Measurements from ENCODE around the gene KLHL7.

KLHL7 gene, protein sequence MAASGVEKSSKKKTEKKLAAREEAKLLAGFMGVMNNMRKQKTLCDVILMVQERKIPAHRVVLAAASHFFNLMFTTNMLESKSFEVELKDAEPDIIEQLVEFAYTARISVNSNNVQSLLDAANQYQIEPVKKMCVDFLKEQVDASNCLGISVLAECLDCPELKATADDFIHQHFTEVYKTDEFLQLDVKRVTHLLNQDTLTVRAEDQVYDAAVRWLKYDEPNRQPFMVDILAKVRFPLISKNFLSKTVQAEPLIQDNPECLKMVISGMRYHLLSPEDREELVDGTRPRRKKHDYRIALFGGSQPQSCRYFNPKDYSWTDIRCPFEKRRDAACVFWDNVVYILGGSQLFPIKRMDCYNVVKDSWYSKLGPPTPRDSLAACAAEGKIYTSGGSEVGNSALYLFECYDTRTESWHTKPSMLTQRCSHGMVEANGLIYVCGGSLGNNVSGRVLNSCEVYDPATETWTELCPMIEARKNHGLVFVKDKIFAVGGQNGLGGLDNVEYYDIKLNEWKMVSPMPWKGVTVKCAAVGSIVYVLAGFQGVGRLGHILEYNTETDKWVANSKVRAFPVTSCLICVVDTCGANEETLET

DNA sequence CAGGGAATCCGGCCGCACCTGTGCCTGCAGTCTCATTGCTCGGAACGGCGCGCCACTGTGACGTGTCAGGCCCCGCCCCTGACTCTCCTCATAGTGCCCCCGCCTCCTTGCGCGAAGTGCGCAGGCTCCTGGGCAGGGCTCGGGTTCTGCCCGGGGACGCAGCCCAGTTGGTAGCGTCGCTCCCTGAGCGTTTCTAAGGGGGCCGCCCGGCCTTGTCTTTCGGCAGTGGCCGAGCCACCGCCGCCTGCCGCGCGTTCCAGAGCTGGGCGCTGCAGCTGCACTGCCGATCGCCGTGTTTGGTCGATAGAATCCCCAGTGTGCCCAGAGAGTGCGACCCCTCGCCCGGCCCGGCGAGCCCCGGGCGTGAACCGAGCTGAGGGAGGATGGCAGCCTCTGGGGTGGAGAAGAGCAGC is at the start of gene KLHL7:
Gene KLHL7, plus strand, starts transcription at position 142 of the 413 bp plus-strand sequence. Its CDS starts 242 bp downstream, at position 384.
- peak; percentile 95 for ATAC-seq
- TF ChIP-seq ZNF565 (CRISPR knock-in tag; conservative IDR thresholded peaks at IDR 0.05; ENCODE audit: low read depth) (no peak), CSDC2 (CRISPR knock-in tag; IDR thresholded peaks at IDR 0.05) (no peak), TCF4 (CRISPR knock-in tag; IDR thresholded peaks at IDR 0.05; ENCODE audit: borderline replicate concordance) (peak; percentile 8; the same call in 1 of the 2 replicates), CSRNP3 (CRISPR knock-in tag; IDR thresholded peaks at IDR 0.05) (0 out of 2 replicates have a peak, but pooled peaks have one; percentile 44), ZNF8 (CRISPR knock-in tag; IDR thresholded peaks at IDR 0.05) (no peak), ISL1 (CRISPR knock-in tag; IDR thresholded peaks at IDR 0.05) (no peak), SNAI2 (CRISPR knock-in tag; IDR thresholded peaks at IDR 0.05) (peak; percentile 95), GLIS3 (CRISPR knock-in tag; IDR thresholded peaks at IDR 0.05) (no peak), TOX (CRISPR knock-in tag; IDR thresholded peaks at IDR 0.05; ENCODE audit: borderline replicate concordance) (no peak)
- TF ChIP-seq, protein P1, sequence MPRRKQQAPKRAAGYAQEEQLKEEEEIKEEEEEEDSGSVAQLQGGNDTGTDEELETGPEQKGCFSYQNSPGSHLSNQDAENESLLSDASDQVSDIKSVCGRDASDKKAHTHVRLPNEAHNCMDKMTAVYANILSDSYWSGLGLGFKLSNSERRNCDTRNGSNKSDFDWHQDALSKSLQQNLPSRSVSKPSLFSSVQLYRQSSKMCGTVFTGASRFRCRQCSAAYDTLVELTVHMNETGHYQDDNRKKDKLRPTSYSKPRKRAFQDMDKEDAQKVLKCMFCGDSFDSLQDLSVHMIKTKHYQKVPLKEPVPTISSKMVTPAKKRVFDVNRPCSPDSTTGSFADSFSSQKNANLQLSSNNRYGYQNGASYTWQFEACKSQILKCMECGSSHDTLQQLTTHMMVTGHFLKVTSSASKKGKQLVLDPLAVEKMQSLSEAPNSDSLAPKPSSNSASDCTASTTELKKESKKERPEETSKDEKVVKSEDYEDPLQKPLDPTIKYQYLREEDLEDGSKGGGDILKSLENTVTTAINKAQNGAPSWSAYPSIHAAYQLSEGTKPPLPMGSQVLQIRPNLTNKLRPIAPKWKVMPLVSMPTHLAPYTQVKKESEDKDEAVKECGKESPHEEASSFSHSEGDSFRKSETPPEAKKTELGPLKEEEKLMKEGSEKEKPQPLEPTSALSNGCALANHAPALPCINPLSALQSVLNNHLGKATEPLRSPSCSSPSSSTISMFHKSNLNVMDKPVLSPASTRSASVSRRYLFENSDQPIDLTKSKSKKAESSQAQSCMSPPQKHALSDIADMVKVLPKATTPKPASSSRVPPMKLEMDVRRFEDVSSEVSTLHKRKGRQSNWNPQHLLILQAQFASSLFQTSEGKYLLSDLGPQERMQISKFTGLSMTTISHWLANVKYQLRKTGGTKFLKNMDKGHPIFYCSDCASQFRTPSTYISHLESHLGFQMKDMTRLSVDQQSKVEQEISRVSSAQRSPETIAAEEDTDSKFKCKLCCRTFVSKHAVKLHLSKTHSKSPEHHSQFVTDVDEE (CRISPR knock-in tag; IDR thresholded peaks at IDR 0.05) = no peak

DNA sequence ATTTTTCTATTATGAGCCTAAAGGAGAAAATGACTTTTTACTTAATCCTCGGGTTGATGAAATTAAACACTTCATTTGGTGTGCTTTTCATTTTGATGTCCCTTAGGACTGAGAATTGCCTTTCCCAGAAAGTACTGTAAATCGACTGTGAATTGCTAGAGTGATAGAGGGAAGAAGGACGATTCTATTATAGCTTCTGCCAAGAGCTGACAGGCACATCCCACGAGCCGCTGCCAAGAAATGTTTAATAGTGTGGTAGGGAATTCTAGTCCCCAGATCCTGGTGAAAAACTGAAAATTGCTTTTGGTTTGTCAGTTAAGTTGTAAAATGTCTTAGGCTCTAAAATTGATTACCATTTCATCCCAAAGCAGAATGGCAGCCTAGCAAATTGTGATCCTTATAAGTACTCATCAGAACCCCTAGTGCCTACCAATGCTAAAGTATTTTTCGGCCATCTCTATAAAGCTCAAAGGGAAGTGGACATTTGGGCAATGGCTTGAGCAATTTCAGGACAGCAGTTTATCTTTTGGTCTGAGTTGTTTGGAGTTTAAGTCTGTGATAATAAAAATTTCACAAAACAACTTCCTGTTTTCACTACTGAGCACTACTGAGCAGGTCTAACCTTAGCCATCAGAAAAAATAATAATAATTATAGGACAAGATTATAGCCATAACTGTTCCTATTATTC is 47.0 kb upstream of the KLHL7 start:
- no peak for ATAC-seq
- no peak for TF ChIP-seq ZFP3 (CRISPR knock-in tag; IDR thresholded peaks at IDR 0.05)
- TF ChIP-seq PPARA (CRISPR knock-in tag; IDR thresholded peaks at IDR 0.05; ENCODE audit: borderline replicate concordance) = no peak
- no peak for TF ChIP-seq ARNTL (CRISPR knock-in tag; IDR thresholded peaks at IDR 0.05; ENCODE audit: borderline replicate concordance, low read depth)
- TF ChIP-seq ZNF565 (CRISPR knock-in tag; conservative IDR thresholded peaks at IDR 0.05; ENCODE audit: low read depth) = no peak
- TF ChIP-seq RARB (CRISPR knock-in tag; IDR thresholded peaks at IDR 0.05) = no peak
- no peak for TF ChIP-seq ZC3H10 (CRISPR knock-in tag; IDR thresholded peaks at IDR 0.05)
- no peak for TF ChIP-seq CSRNP3 (CRISPR knock-in tag; IDR thresholded peaks at IDR 0.05)
- TF ChIP-seq SNAI2 (CRISPR knock-in tag; IDR thresholded peaks at IDR 0.05) = no peak
- TF ChIP-seq ISL1 (CRISPR knock-in tag; IDR thresholded peaks at IDR 0.05) = no peak
- no peak for TF ChIP-seq ZFP30 (CRISPR knock-in tag; IDR thresholded peaks at IDR 0.05)

GRCh38 chr7:23061327-23061726 is 44.3 kb upstream of the KLHL7 start:
- ATAC-seq = no peak
- TF ChIP-seq, protein P2, sequence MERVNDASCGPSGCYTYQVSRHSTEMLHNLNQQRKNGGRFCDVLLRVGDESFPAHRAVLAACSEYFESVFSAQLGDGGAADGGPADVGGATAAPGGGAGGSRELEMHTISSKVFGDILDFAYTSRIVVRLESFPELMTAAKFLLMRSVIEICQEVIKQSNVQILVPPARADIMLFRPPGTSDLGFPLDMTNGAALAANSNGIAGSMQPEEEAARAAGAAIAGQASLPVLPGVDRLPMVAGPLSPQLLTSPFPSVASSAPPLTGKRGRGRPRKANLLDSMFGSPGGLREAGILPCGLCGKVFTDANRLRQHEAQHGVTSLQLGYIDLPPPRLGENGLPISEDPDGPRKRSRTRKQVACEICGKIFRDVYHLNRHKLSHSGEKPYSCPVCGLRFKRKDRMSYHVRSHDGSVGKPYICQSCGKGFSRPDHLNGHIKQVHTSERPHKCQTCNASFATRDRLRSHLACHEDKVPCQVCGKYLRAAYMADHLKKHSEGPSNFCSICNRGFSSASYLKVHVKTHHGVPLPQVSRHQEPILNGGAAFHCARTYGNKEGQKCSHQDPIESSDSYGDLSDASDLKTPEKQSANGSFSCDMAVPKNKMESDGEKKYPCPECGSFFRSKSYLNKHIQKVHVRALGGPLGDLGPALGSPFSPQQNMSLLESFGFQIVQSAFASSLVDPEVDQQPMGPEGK (CRISPR knock-in tag; IDR thresholded peaks at IDR 0.05; ENCODE audit: borderline replicate concordance) = no peak
- TF ChIP-seq ZNF70 (CRISPR knock-in tag; IDR thresholded peaks at IDR 0.05) (no peak), TCF4 (CRISPR knock-in tag; IDR thresholded peaks at IDR 0.05; ENCODE audit: borderline replicate concordance) (no peak), ZNF8 (CRISPR knock-in tag; IDR thresholded peaks at IDR 0.05) (peak; percentile 70; the same call in 1 of the 2 replicates), ZFP30 (CRISPR knock-in tag; IDR thresholded peaks at IDR 0.05) (no peak), BACH2 (CRISPR knock-in tag; IDR thresholded peaks at IDR 0.05; ENCODE audit: borderline replicate concordance) (no peak)

Data from SK-N-SH treated with all-trans-retinoic acid at 6 μM for 48 hours (cell line).